Smooth muscle cell (in vitro differentiated cells): ENCODE results near the gene CRISPLD2. TPM values are rescaled to one million over a fixed set of nuclear protein-coding genes. Genes with fewer than 3 reads are reported as not detected.
A peak's percentile ranks its signal among the peaks of the same experiment; 100 is the strongest.

Source experiments
- DNase-seq: peaks from one replicate; lab custom pipeline; 2025; ENCODE audit not compliant: unreplicated experiment; lab: John Stamatoyannopoulos, UW
- H2AFZ ChIP-seq: fragments of 200-600 bp; sonication (generic); 2 replicates; pipeline ENCODE4 v1.6.0; 2016; ENCODE audit warnings: antibody characterized with exemption, low read depth, mild to moderate bottlenecking
- H3F3A ChIP-seq: fragments of 200-600 bp; sonication (generic); 2 replicates; pipeline ENCODE4 v1.6.0; 2017; ENCODE audit warnings: antibody characterized with exemption, low read depth
- H3K27ac ChIP-seq: fragments of 200-600 bp; sonication (generic); 2 replicates; pipeline ENCODE4 v1.5.1; 2016; ENCODE audit warnings: low read depth, mild to moderate bottlenecking
- H3K27me3 ChIP-seq: fragments of 200-600 bp; sonication (generic); 2 replicates; pipeline ENCODE4 v1.6.1; 2016; ENCODE audit warnings: low read depth, mild to moderate bottlenecking
- H3K36me3 ChIP-seq: fragments of 200-600 bp; sonication (generic); 2 replicates; pipeline ENCODE4 v1.5.1; 2016; ENCODE audit warnings: low read depth
- H3K4me1 ChIP-seq: fragments of 200-600 bp; sonication (generic); 2 replicates; pipeline ENCODE4 v1.5.1; 2016; ENCODE audit warnings: low read depth
- H3K4me2 ChIP-seq: fragments of 200-600 bp; sonication (generic); 2 replicates; pipeline ENCODE4 v1.6.0; 2016; ENCODE audit warnings: mild to moderate bottlenecking
- H3K4me3 ChIP-seq: fragments of 200-600 bp; sonication (generic); 2 replicates; pipeline ENCODE4 v1.5.1; 2016; ENCODE audit warnings: mild to moderate bottlenecking
- H3K79me2 ChIP-seq: fragments of 200-600 bp; sonication (generic); 2 replicates; pipeline ENCODE4 v1.6.0; 2016; ENCODE audit warnings: low read depth, mild to moderate bottlenecking
- H3K9ac ChIP-seq: fragments of 200-600 bp; sonication (generic); 2 replicates; pipeline ENCODE4 v1.6.0; 2016; ENCODE audit warnings: low read depth
- H3K9me3 ChIP-seq: fragments of 200-600 bp; sonication (generic); replicated peaks from 2 replicates; pipeline ENCODE4 v1.5.1; 2016; ENCODE audit warnings: low read depth
- H4K20me1 ChIP-seq: fragments of 200-600 bp; sonication (generic); 2 replicates; pipeline ENCODE4 v1.6.0; 2016; ENCODE audit warnings: low read depth
- CTCF ChIP-seq: fragments of 200-600 bp; sonication (generic); IDR thresholded peaks from 2 replicates; pipeline ENCODE4 v1.5.1; 2017; ENCODE audit warnings: borderline replicate concordance, mild to moderate bottlenecking, antibody characterized with exemption; ENCODE audit not compliant: insufficient read depth, poor library complexity, severe bottlenecking
- WGBS: methylation state at CpG from one replicate; pipeline ENCODE4 v1.1.7; 2016; ENCODE audit warnings: low lambda C conversion rate; 5-methylcytosine and 5-hydroxymethylcytosine counted together
- polyA plus RNA-seq: library from polyadenylated mRNA; unstranded; fragments of >200 nt; fragmentation: Nextera tagmentation; extraction: Ambion mirVana; gene quantifications from 2 replicates; pipeline ENCODE4 v1.2.1, GENCODE V29; 2016
- total RNA-seq: library from RNA; depleted of rRNA; stranded (reverse); fragments of >200 nt; gene quantifications from 2 replicates; pipeline ENCODE4 v1.2.3, GENCODE V29; 2014

Gene CRISPLD2
- total and polyA plus RNA-seq, 2 experiments from 2014 or later = 63.1 to 105 TPM

GRCh38 chr16:84840687-84841627 lies 21.2 kb downstream of the CRISPLD2 start:
- Histone ChIP-seq H3K4me1 (peaks cover 24% of the 10 kb centered on the region), H3K36me3 (no peaks in the 10 kb centered on the region), H3F3A (peaks cover 11% of the 10 kb centered on the region), H4K20me1 (peaks cover 61% of the 10 kb centered on the region), H3K27me3 (no peaks in the 10 kb centered on the region), H3K9ac (no peak overlapping the region), H3K27ac (peak overlapping the region; percentile 66), H3K4me2 (no peak overlapping the region), H3K9me3 (no peaks in the 10 kb centered on the region), H2AFZ (no peak overlapping the region), H3K79me2 (peaks cover 32% of the 10 kb centered on the region), H3K4me3 (no peak overlapping the region)
- DNase-seq = no peak
- WGBS = 83% methylated on average over 22 of the region's 22 CpGs
- no peak for TF ChIP-seq CTCF

- 63% methylated on average over 14 of the region's 18 CpGs for WGBS
- Histone ChIP-seq H3K9me3 (no peaks in the 10 kb centered on the region), H3K4me3 (no peak overlapping the region), H3K27me3 (no peaks in the 10 kb centered on the region), H3K79me2 (peaks cover 32% of the 10 kb centered on the region), H3K4me2 (no peak overlapping the region), H3K27ac (peak overlapping the region; percentile 66), H2AFZ (no peak overlapping the region), H3F3A (peaks cover 8% of the 10 kb centered on the region), H3K4me1 (peaks cover 18% of the 10 kb centered on the region), H3K9ac (no peak overlapping the region), H4K20me1 (peaks cover 57% of the 10 kb centered on the region), H3K36me3 (no peaks in the 10 kb centered on the region)
- DNase-seq = no peak
- no peak for TF ChIP-seq CTCF
Measured at GRCh38 chr16:84841787-84842300, 22.1 kb downstream of the CRISPLD2 start.

- 74% methylated on average over 18 of the region's 18 CpGs for WGBS
- Histone ChIP-seq H3K27me3 (no peaks in the 10 kb centered on the region), H2AFZ (no peak overlapping the region), H3K9me3 (no peaks in the 10 kb centered on the region), H3K36me3 (no peaks in the 10 kb centered on the region), H3K4me2 (peak overlapping the region; percentile 0), H3K27ac (no peak overlapping the region), H3F3A (peaks cover 6% of the 10 kb centered on the region), H3K79me2 (peaks cover 32% of the 10 kb centered on the region), H4K20me1 (peaks cover 52% of the 10 kb centered on the region), H3K4me3 (no peak overlapping the region), H3K4me1 (peaks cover 19% of the 10 kb centered on the region), H3K9ac (no peak overlapping the region)
- TF ChIP-seq CTCF = no peak
- no peak for DNase-seq
Measured at GRCh38 chr16:84842516-84843148, 22.8 kb downstream of the CRISPLD2 start.
